HG03354 (cell line): Measurements from ENCODE around the gene ZNF487.
A peak's percentile ranks its signal among the peaks of the same experiment; 100 is the strongest.
"Not testable (repeated sequence)": the region's sequence is repeated elsewhere in the genome, so short reads cannot be mapped to it uniquely, and the experiment has no call there.

Source experiments
- ATAC-seq: cut with Tn5 transposase; IDR thresholded peaks from one replicate; pipeline ENCODE4 v1.9.1; 2021; ENCODE audit warnings: mild to moderate bottlenecking; ENCODE audit not compliant: unreplicated experiment, poor library complexity, severe bottlenecking

Gene ZNF487

DNA sequence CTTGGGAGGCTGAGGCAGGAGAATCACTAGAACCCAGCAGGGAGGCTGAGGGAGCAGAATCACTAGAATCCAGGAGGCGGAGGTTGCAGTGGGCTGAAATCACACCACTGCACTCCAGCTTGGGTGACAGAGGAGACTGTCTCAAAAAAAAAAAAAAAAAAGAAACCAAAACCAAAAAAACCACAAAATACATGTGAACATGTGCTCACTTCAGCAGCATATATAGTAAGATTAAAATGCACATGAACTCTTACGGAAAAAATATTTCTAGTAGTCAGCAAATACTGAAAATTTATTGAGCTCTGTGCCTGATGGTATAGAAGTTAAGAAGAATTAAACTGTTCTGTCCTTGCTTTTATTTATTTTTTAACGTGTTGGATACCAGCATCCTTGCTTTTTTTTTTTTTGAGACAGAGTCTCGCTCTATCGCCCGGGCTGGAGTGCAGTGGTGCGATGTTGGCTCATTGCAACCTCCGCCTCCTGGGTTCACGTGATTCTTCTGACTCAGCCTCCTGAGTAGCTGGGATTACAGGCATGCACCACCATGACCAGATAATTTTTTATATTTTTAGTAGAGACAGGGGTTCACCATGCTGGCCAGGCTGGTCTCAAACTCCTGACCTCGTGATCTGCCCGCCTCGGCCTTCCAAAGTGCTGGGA, 9.6 kb upstream of the ZNF487 start:
- ATAC-seq = peak; percentile 88

- no peak for ATAC-seq
Measured at GRCh38 chr10:43430926-43431663, 5.8 kb upstream of the ZNF487 start.

DNA sequence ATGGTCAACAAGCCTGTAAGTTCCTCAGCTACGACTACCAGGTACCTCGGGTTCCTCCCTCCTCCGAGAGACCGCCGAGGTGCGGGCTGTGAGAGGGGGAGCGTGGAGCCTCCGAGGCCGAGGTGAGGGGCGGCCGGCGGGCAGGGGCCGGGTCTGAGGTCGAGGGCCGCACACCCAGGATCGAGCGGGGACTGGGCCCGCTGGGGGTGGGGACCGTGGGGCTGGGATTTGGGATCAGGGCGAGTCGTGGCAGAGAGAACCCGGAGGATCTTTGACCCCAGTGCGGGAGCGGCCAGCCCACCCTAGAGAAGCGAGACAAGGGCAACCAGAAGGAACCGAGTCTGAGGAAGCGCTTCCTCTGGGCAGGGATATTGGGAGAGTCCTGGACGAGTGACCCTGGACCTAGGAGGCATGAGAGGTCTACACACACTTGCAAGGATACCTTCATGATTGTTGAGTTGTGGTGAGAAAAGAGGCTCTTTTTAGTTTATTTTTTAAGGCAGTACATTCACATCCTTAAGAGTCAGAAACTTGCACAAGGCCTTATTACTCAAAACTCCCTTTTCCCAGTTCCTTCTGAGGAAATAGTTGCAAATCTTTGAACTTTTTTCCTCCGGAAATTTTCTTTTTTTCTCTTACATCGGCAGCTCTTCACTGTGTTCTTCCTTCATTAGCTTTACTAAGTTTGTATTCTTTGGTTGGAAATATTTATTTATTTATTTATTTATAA, 395 bp downstream of the ZNF487 start:
- ATAC-seq = no peak

- ATAC-seq = no peak
Measured at GRCh38 chr10:43440463-43441134, 3.7 kb downstream of the ZNF487 start.

- ATAC-seq = no peak
Measured at GRCh38 chr10:43444323-43444722, 7.4 kb downstream of the ZNF487 start.

GRCh38 chr10:43444897-43445466, 8.1 kb downstream of the ZNF487 start:
- no peak for ATAC-seq

GRCh38 chr10:43446219-43447017, 9.5 kb downstream of the ZNF487 start:
- ATAC-seq = not testable (repeated sequence)

DNA sequence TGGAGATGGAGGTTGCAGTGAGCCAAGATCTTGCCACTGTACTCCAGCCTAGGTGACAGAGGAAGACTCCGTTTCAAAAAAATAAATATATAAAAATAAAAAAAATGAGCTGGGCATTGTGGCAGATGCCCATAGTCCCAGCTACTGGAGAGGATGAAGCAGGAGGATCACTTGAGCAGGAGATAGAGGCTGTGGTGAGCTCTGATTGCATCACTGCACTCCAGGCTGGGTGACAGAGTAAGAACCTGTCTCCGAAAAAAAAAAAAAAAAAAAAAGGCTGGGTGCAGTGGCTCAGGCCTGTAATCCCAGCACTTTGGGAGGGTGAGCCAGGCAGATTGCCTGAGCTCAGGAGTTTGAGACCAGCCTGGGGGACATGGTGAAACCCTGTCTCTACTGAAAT, 11.8 kb downstream of the ZNF487 start:
- ATAC-seq = no peak

GRCh38 chr10:43452356-43452914, 15.5 kb downstream of the ZNF487 start:
- no peak for ATAC-seq

DNA sequence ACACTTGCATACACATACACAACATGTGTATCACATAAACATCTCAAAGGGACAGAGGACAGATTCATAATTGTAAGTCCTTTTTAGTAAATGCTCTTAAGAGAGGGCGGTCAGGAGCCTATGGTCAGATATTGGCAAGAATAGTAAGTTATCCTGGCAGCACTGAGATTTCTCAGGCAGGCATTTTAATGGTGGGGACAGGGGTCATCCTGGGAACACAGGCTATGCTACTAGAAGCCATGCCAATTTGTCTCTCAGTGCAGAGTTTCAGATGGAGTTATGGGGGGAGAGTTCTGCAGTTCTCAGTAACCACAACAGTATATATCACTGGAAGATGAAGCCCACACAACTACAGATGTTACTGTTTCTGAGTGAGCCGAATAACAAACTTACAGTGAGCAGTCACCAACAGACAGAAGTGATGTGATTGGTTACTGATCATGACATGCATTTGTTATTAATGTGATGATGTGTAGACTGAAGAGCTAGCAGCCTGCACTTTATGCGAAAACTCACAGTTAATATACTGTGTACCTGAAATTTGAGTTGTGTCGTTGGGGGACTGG, 16.4 kb downstream of the ZNF487 start:
- peak; percentile 29 for ATAC-seq

GRCh38 chr10:43454025-43454424, 17.1 kb downstream of the ZNF487 start:
- not testable (repeated sequence) for ATAC-seq

DNA sequence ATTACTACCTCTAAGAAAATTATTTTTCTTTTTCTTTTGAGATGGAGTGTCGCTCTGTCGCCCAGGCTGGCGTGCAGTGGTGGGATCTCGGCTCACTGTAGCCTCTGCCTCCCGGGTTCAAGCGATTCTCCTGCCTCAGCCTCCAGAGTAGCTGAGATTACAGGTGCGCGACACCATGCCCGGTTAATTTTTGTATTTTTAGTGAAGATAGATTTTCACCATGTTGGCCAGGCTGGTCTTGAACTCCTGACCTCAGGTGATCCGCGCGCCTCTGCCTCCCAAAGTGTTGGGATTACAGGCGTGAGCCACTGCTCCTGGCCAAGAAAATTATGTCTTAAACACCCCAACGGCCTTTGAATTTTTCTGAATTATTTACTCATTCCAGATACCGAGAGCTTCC, 19.6 kb downstream of the ZNF487 start:
- ATAC-seq = not testable (repeated sequence)

DNA sequence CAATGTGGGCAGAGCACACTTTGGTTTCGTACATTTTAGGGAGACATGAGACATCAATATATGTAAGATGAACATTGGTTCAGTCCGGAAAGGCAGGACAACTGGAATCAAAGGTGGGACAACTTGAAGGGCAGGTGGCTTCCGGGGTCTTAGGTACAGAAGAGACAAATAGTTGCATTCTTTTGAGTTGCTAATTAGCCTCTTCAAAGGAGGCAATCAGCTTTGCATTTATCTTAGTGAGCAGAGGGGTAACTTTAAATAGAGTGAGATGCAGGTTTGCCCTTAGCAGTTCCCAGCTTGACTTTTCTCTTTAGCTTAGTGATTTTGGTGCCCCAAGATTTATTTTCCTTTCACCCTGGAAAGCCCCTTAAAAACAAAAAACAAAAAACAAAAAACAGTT, 21.3 kb downstream of the ZNF487 start:
- no peak for ATAC-seq

- ATAC-seq = peak; percentile 81
Measured at GRCh38 chr10:43461950-43462349, 25.0 kb downstream of the ZNF487 start.

DNA sequence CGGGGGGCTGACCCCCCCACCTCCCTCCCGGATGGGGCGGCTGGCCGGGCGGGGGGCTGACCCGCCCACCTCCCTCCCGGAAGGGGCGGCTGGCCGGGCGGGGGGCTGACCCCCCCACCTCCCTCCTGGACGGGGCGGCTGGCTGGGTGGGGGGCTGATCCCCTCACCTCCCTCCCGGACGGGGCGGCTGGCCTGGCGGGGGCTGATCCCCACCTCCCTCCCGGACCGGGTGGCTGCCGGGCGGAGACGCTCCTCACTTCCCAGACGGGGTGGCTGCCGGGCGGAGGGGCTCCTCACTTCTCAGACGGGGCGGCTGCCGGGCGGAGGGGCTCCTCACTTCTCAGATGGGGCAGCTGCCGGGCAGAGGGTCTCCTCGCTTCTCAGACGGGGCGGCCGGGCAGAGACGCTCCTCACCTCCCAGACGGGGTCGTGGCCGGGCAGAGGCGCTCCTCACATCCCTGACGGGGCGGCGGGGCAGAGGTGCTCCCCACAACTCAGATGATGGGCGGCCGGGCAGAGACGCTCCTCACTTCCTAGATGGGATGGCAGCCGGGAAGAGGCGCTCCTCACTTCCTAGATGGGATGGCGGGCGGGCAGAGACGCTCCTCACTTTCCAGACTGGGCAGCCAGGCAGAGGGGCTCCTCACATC, 28.3 kb downstream of the ZNF487 start:
- ATAC-seq = not testable (repeated sequence)

- ATAC-seq = not testable (repeated sequence)
Measured at GRCh38 chr10:43465736-43466120, 28.8 kb downstream of the ZNF487 start.

DNA sequence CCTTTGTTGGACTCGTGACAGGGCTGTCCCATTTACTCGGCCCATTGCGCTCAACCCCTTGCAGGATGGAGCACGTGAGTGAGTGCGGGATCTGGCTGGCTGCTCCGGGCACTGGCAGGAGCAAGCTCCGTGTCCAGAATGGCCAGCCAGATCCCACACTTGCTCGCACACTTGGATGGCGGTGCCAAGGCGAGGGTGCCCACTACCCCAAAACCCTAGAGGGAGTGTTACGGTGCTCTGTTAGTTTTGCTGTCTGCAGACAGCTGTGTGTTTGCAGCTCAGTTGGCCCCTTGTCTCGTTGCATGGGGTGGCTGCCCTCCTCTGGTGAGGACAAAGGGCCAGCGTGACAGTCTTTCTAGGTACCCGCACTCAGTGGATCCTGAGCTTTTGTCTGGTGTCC, 34.2 kb downstream of the ZNF487 start:
- no peak for ATAC-seq
